SK-N-SH treated with all-trans-retinoic acid at 6 μM for 48 hours (cell line): Measurements from ENCODE around the gene EPHA6.
A peak's percentile ranks its signal among the peaks of the same experiment; 100 is the strongest.

Source experiments
- ATAC-seq: fragments of 200-7000 bp; cut with Tn5 transposase; 3 replicates; pipeline ENCODE4 v1.9.1; 2020; ENCODE audit warnings: mild to moderate bottlenecking, moderate library complexity
- ARNTL ChIP-seq: fragments of 450-650 bp; formaldehyde crosslinking; IDR thresholded peaks from 2 replicates; pipeline ENCODE4 v1.5.0; 2020; ENCODE audit warnings: low read depth, mild to moderate bottlenecking, moderate library complexity, borderline replicate concordance
- CREB5 ChIP-seq: fragments of 250-450 bp; sonication (Bioruptor Pico); IDR thresholded peaks from 2 replicates; pipeline ENCODE4 v1.5.1; 2020; ENCODE audit warnings: low read depth, mild to moderate bottlenecking, moderate library complexity
- CSDC2 ChIP-seq: fragments of 250-450 bp; sonication (Bioruptor Pico); IDR thresholded peaks from 2 replicates; pipeline ENCODE4 v1.5.0; 2020; ENCODE audit warnings: mild to moderate bottlenecking, moderate library complexity
- CSRNP3 ChIP-seq: fragments of 250-450 bp; sonication (Bioruptor Pico); IDR thresholded peaks from 2 replicates; pipeline ENCODE4 v1.5.1; 2021; ENCODE audit warnings: mild to moderate bottlenecking, moderate library complexity
- ESRRG ChIP-seq: fragments of 250-450 bp; sonication (Bioruptor Pico); IDR thresholded peaks from 2 replicates; pipeline ENCODE4 v1.6.1; 2021; ENCODE audit warnings: mild to moderate bottlenecking
- GLIS3 ChIP-seq: fragments of 250-450 bp; sonication (Bioruptor Pico); IDR thresholded peaks from 2 replicates; pipeline ENCODE4 v1.5.0; 2020; ENCODE audit warnings: mild to moderate bottlenecking, moderate library complexity
- ISL1 ChIP-seq: fragments of 250-450 bp; sonication (Bioruptor Pico); IDR thresholded peaks from 2 replicates; pipeline ENCODE4 v2.1.2; 2022; ENCODE audit warnings: mild to moderate bottlenecking, moderate library complexity
- OSR1 ChIP-seq: fragments of 250-450 bp; sonication (Bioruptor Pico); IDR thresholded peaks from 2 replicates; pipeline ENCODE4 v1.8.0; 2022; ENCODE audit warnings: moderate library complexity, mild to moderate bottlenecking, inconsistent platforms
- PATZ1 ChIP-seq: fragments of 250-450 bp; sonication (Bioruptor Pico); IDR thresholded peaks from 2 replicates; pipeline ENCODE4 v1.8.0; 2020; ENCODE audit warnings: mild to moderate bottlenecking, moderate library complexity, borderline replicate concordance
- POU6F1 ChIP-seq: fragments of 250-450 bp; sonication (Bioruptor Pico); IDR thresholded peaks from 2 replicates; pipeline ENCODE4 v1.8.0; 2021; ENCODE audit warnings: low read depth, mild to moderate bottlenecking, moderate library complexity, borderline replicate concordance
- PPARA ChIP-seq: fragments of 250-450 bp; sonication (Bioruptor Pico); IDR thresholded peaks from 2 replicates; pipeline ENCODE4 v1.5.0; 2020; ENCODE audit warnings: mild to moderate bottlenecking, borderline replicate concordance
- RARB ChIP-seq: fragments of 250-450 bp; sonication (Bioruptor Pico); IDR thresholded peaks from 2 replicates; pipeline ENCODE4 v1.8.0; 2021; ENCODE audit warnings: mild to moderate bottlenecking, moderate library complexity
- SNAI2 ChIP-seq: fragments of 250-450 bp; sonication (Bioruptor Pico); IDR thresholded peaks from 2 replicates; pipeline ENCODE4 v1.5.0; 2020; ENCODE audit warnings: mild to moderate bottlenecking, moderate library complexity
- TCF4 ChIP-seq: fragments of 250-450 bp; sonication (Bioruptor Pico); IDR thresholded peaks from 2 replicates; pipeline ENCODE4 v1.8.0; 2021; ENCODE audit warnings: mild to moderate bottlenecking, moderate library complexity, borderline replicate concordance
- TOX ChIP-seq: fragments of 250-450 bp; sonication (Bioruptor Pico); IDR thresholded peaks from 2 replicates; pipeline ENCODE4 v1.8.0; 2021; ENCODE audit warnings: mild to moderate bottlenecking, moderate library complexity, borderline replicate concordance
- TSHZ2 ChIP-seq: fragments of 250-450 bp; sonication (Bioruptor Pico); IDR thresholded peaks from 2 replicates; pipeline ENCODE4 v1.5.0; 2020; ENCODE audit warnings: mild to moderate bottlenecking, moderate library complexity
- ZC3H10 ChIP-seq: fragments of 250-450 bp; sonication (Bioruptor Pico); IDR thresholded peaks from 2 replicates; pipeline ENCODE4 v1.5.1; 2021; ENCODE audit warnings: mild to moderate bottlenecking, moderate library complexity
- ZFP3 ChIP-seq: fragments of 250-450 bp; sonication (Bioruptor Pico); IDR thresholded peaks from 2 replicates; pipeline ENCODE4 v1.5.0; 2020; ENCODE audit warnings: mild to moderate bottlenecking, moderate library complexity
- ZFP30 ChIP-seq: fragments of 450-650 bp; formaldehyde crosslinking; IDR thresholded peaks from 2 replicates; pipeline ENCODE4 v1.5.0; 2022; ENCODE audit warnings: mild to moderate bottlenecking, moderate library complexity
- ZNF565 ChIP-seq: fragments of 450-650 bp; formaldehyde crosslinking; conservative IDR thresholded peaks from 2 replicates; pipeline ENCODE4 v1.5.0; 2020; ENCODE audit warnings: low read depth, mild to moderate bottlenecking, moderate library complexity
- ZNF8 ChIP-seq: fragments of 450-650 bp; formaldehyde crosslinking; IDR thresholded peaks from 2 replicates; pipeline ENCODE4 v1.5.0; 2020; ENCODE audit warnings: mild to moderate bottlenecking, moderate library complexity

Gene EPHA6

GRCh38 chr3:97778152-97778551 is 963.8 kb downstream of the EPHA6 start:
- ATAC-seq, result no peak

GRCh38 chr3:97793420-97794019 is 979.1 kb downstream of the EPHA6 start:
- TF ChIP-seq OSR1 (CRISPR knock-in tag), result no peak
- no peak for TF ChIP-seq TSHZ2 (CRISPR knock-in tag)
- no peak for TF ChIP-seq ZC3H10
- ATAC-seq, result peak; percentile 73

More at GRCh38 chr3:97778152-97778551, 963.8 kb downstream of the EPHA6 start:
- TF ChIP-seq ZNF565 (CRISPR knock-in tag), result no peak
- no peak for TF ChIP-seq RARB (CRISPR knock-in tag)
- no peak for TF ChIP-seq ZFP30 (CRISPR knock-in tag)
- TF ChIP-seq ZFP3 (CRISPR knock-in tag), result no peak
- no peak for TF ChIP-seq SNAI2 (CRISPR knock-in tag)
- TF ChIP-seq CSRNP3, result no peak
- TF ChIP-seq TOX (CRISPR knock-in tag), result no peak
- no peak for TF ChIP-seq PATZ1 (CRISPR knock-in tag)
- no peak for TF ChIP-seq ISL1
- no peak for TF ChIP-seq TSHZ2 (CRISPR knock-in tag)
- no peak for TF ChIP-seq TCF4
- TF ChIP-seq ESRRG (CRISPR knock-in tag), result no peak
- no peak for TF ChIP-seq CSDC2
- TF ChIP-seq OSR1 (CRISPR knock-in tag), result no peak
- no peak for TF ChIP-seq ARNTL (CRISPR knock-in tag)
- no peak for TF ChIP-seq ZNF8 (CRISPR knock-in tag)
- TF ChIP-seq CREB5 (CRISPR knock-in tag), result no peak

GRCh38 chr3:97795951-97796350 is 981.6 kb downstream of the EPHA6 start:
- no peak for ATAC-seq
- no peak for TF ChIP-seq SNAI2 (CRISPR knock-in tag)
- TF ChIP-seq ESRRG (CRISPR knock-in tag), result no peak
- no peak for TF ChIP-seq OSR1 (CRISPR knock-in tag)
- TF ChIP-seq ZFP3 (CRISPR knock-in tag), result no peak
- TF ChIP-seq PPARA (CRISPR knock-in tag), result no peak
- TF ChIP-seq ARNTL (CRISPR knock-in tag), result no peak
- no peak for TF ChIP-seq POU6F1 (CRISPR knock-in tag)
- no peak for TF ChIP-seq RARB (CRISPR knock-in tag)
- no peak for TF ChIP-seq TCF4
- TF ChIP-seq GLIS3 (CRISPR knock-in tag), result no peak
